ENCODE data around the gene AWAT1.

DNA sequence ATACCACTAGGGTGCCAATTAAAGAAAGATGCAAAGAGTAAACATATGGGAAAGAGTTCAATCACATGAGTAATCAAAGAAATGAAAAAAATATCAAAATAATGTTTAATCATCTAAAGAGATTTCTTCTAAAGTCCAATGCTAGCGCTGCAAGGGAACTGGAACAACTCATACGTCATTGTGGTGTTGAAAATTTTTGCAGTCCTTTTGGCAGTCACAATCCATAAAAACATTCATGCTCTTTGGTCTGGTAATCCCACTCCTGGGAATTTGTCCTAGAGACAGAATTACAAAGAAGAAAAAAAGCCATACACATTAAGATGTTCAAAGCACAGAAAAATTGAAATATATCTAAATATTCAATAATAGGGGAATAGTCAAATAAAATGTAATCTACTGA lies 21.0 kb downstream of the AWAT1 start:
- TF ChIP-seq, protein P1, sequence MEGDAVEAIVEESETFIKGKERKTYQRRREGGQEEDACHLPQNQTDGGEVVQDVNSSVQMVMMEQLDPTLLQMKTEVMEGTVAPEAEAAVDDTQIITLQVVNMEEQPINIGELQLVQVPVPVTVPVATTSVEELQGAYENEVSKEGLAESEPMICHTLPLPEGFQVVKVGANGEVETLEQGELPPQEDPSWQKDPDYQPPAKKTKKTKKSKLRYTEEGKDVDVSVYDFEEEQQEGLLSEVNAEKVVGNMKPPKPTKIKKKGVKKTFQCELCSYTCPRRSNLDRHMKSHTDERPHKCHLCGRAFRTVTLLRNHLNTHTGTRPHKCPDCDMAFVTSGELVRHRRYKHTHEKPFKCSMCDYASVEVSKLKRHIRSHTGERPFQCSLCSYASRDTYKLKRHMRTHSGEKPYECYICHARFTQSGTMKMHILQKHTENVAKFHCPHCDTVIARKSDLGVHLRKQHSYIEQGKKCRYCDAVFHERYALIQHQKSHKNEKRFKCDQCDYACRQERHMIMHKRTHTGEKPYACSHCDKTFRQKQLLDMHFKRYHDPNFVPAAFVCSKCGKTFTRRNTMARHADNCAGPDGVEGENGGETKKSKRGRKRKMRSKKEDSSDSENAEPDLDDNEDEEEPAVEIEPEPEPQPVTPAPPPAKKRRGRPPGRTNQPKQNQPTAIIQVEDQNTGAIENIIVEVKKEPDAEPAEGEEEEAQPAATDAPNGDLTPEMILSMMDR (optimal IDR thresholded peaks at IDR 0.05 in 1 of 3, IDR thresholded peaks at IDR 0.05 in 1 of 3, conservative IDR thresholded peaks at IDR 0.05 in 1 of 3; ENCODE audit: extremely low read depth in 1 of 3, insufficient read depth in 2 of 3, low read length in 3 of 3): no peak
- TF ChIP-seq EZH2 (IDR thresholded peaks at IDR 0.05; ENCODE audit: low read length): no peak

All from keratinocyte (primary cell).